ENCODE measurements around the gene DDX3Y.
A peak's percentile ranks its signal among the peaks of the same experiment; 100 is the strongest.

The DDX3Y gene

DNA sequence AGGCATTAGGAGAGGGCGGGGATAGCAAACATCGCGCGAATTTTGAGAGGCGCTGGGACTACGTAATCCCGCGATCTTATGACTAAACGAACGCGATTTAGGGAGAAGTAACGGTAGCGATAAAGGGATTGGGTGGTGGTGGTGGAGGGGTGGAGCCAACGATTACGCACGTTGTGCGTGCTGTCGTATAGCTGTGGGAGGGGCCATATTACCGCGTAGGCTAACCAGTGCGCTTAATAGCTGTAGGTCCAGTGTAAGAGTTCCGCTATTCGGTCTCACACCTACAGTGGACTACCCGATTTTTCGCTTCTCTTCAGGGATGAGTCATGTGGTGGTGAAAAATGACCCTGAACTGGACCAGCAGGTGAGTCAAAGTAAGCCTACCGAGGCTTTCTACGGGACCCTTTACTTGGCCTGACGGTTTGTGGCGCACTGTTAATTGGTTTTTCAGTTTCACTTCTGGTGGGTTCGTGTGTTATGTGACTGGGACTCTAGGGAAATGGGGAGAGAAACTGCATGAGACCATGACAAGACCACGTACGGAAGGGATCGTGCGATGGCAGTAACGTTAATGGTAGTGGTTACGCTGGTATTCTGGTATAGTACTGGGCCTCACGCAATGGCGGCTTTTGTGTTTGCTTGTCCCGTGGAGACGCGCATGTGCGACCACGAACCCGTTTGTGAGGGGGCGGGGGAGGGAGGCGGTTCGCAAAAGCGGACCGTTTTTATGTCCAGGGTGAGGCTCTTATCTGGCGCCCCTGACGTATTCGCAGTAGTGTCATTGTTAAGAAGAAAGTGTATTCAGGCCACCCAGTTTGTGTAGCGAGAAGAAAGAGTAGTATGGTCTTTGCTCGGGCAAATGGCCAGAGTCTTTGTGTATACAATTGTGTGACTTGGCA lies at the start of gene DDX3Y:
TSS of gene DDX3Y (plus strand) at position 251 of the 899 bp plus-strand sequence. CDS start at position 320, 69 bp downstream.
- no peak for TF ChIP-seq CTCF (conservative IDR thresholded peaks at IDR 0.05)
- peak within 1 kb of the TSS; percentile 81 for H3K27ac ChIP-seq

GRCh38 chrY:12855791-12856275 lies 48.8 kb upstream of the DDX3Y start:
- H3K27ac ChIP-seq: no peak overlapping the region
- TF ChIP-seq CTCF (conservative IDR thresholded peaks at IDR 0.05): no peak

DNA sequence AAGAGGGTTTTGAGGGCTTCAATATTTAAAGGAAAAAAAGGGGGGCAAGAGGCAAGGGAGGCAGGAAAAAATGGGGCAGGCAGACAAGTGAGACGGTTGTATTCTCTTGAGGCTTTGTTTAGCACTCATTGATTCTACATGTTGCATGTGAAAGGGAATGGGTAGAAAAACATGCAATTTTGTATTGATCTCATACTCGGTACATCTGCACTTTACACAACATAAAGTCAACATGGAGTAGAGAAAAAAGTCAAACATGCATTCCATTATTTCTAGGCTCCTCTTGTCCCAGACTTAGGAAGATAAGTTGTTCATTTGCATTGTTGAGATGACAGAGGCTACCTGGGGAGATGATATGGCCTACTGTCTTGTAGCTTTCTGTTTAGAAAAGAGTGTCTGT lies 36.7 kb upstream of the DDX3Y start:
- TF ChIP-seq CTCF (conservative IDR thresholded peaks at IDR 0.05): no peak
- no peak overlapping the region for H3K27ac ChIP-seq

DNA sequence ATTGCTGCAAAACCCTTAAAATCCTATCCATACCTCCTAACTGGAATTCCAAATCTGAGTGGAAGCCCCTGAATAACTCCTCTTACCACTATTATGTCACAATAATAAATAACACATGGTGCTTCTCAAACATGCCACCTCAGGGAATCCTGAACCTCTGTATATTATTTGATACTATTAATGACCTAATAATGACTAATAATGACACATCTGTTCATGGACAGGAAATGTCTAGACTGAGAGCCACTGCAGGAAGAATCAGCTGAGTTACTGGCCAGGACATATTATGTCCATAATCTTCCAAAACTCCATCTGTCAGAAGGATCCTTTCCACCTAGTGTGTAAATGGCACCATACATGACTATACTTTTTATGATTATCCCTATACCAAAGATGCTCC lies 7.7 kb upstream of the DDX3Y start:
- no peak for TF ChIP-seq CTCF (conservative IDR thresholded peaks at IDR 0.05)
- no peak overlapping the region for H3K27ac ChIP-seq

- no peak for TF ChIP-seq CTCF (conservative IDR thresholded peaks at IDR 0.05)
- peak overlapping the region; percentile 69 for H3K27ac ChIP-seq
These were observed 6.1 kb upstream of the DDX3Y start for GRCh38 chrY:12898604-12899003.

DNA sequence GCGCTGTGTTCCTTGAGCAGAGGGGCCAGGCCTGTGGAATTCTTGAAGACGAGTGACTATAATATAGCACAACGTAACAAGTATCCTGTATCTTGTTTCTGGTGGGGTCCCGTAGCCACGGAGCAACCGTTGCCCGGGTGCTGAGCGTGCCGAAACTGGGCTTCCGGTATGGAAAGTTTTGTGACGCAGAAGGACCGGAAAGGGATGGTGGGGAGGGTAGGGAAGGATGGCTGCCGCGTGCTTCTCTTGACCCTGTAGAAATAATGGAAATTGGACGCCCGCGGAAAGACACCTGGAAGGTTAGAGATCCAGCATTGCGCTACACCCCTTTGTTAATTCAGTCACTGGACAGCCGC lies 827 bp downstream of the DDX3Y start:
- no peak for TF ChIP-seq CTCF (conservative IDR thresholded peaks at IDR 0.05)
- H3K27ac ChIP-seq: peak overlapping the region; percentile 81

DNA sequence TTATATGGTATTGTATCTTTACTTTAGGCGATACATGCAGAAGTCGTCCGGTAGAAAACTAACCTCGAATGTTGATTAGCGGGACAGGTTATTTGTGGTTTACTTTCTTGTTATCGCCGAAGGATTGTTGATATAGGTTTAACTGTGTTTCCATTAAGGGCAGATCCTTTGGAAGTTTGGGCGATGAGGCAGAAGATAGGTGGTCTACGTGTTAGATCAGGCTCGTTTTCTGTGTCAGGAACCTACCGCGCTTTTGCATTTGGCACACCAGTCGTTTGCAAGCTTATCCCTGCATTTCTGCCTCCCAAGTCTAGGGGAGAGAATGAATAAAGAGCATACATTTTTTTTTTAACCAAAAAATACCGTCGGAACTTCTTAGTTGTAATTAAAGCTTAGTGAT lies 1.2 kb downstream of the DDX3Y start:
- no peak for TF ChIP-seq CTCF (conservative IDR thresholded peaks at IDR 0.05)
- peak overlapping the region; percentile 81 for H3K27ac ChIP-seq
